HS-27A (cell line): ENCODE data around the gene EDIL3.
"Not testable (repeated sequence)": the region's sequence is repeated elsewhere in the genome, so short reads cannot be mapped to it uniquely, and the experiment has no call there.

Experiments used
- DNase-seq: peaks from one replicate; pipeline ENCODE4 v3.0.0-alpha.2; 2012; ENCODE audit warnings: low read depth, missing footprints

Gene EDIL3

GRCh38 chr5:84168841-84169240 lies 215.8 kb downstream of the EDIL3 start:
- no peak for DNase-seq

- DNase-seq = no peak
These were observed 221.0 kb downstream of the EDIL3 start for GRCh38 chr5:84163671-84164070.

GRCh38 chr5:84162695-84163094 lies 222.0 kb downstream of the EDIL3 start:
- DNase-seq = no peak

- DNase-seq = not testable (repeated sequence)
These were observed 224.0 kb downstream of the EDIL3 start for GRCh38 chr5:84160650-84161049.

GRCh38 chr5:84149094-84149493 lies 235.6 kb downstream of the EDIL3 start:
- no peak for DNase-seq

GRCh38 chr5:84148651-84149050 lies 236.0 kb downstream of the EDIL3 start:
- no peak for DNase-seq

GRCh38 chr5:84137541-84137940 lies 247.1 kb downstream of the EDIL3 start:
- no peak for DNase-seq

GRCh38 chr5:84131372-84131771 lies 253.3 kb downstream of the EDIL3 start:
- DNase-seq = no peak

- DNase-seq = no peak
These were observed 254.6 kb downstream of the EDIL3 start for GRCh38 chr5:84130006-84130580.

- no peak for DNase-seq
These were observed 259.5 kb downstream of the EDIL3 start for GRCh38 chr5:84125216-84125615.

GRCh38 chr5:84119252-84119651 lies 265.4 kb downstream of the EDIL3 start:
- DNase-seq = no peak

- no peak for DNase-seq
These were observed 266.1 kb downstream of the EDIL3 start for GRCh38 chr5:84118551-84118950.

- no peak for DNase-seq
These were observed 269.0 kb downstream of the EDIL3 start for GRCh38 chr5:84115727-84116126.

GRCh38 chr5:84113246-84114105 lies 271.2 kb downstream of the EDIL3 start:
- DNase-seq = no peak

GRCh38 chr5:84092738-84093137 lies 291.9 kb downstream of the EDIL3 start:
- no peak for DNase-seq

- no peak for DNase-seq
These were observed 293.4 kb downstream of the EDIL3 start for GRCh38 chr5:84091127-84091799.

GRCh38 chr5:84088996-84089395 lies 295.7 kb downstream of the EDIL3 start:
- peak; percentile 29 for DNase-seq

- no peak for DNase-seq
These were observed 298.2 kb downstream of the EDIL3 start for GRCh38 chr5:84086511-84086910.

GRCh38 chr5:84085387-84086041 lies 299.2 kb downstream of the EDIL3 start:
- no peak for DNase-seq

- DNase-seq = no peak
These were observed 303.8 kb downstream of the EDIL3 start for GRCh38 chr5:84080908-84081307.

- DNase-seq = no peak
These were observed 312.3 kb downstream of the EDIL3 start for GRCh38 chr5:84072339-84072738.

GRCh38 chr5:84069608-84070179 lies 315.0 kb downstream of the EDIL3 start:
- DNase-seq = no peak
